ENCODE data around the gene CA9.
A peak's percentile ranks its signal among the peaks of the same experiment; 100 is the strongest.
"Not testable (repeated sequence)": the region's sequence is repeated elsewhere in the genome, so short reads cannot be mapped to it uniquely, and the experiment has no call there.

The CA9 gene

GRCh38 chr9:35673132-35674024 is at the start of gene CA9:
CA9 (plus strand) TSS chr9:35673928; CDS start chr9:35673960, 32 bp downstream.
- no peak for DNase-seq (ENCODE audit: low spot score)

GRCh38 chr9:35627575-35627974 is 46.2 kb upstream of the CA9 start:
- DNase-seq (ENCODE audit: low spot score) = no peak

GRCh38 chr9:35628389-35628991 is 45.2 kb upstream of the CA9 start:
- no peak for DNase-seq (ENCODE audit: low spot score)

GRCh38 chr9:35629597-35629996 is 44.1 kb upstream of the CA9 start:
- no peak for DNase-seq (ENCODE audit: low spot score)

GRCh38 chr9:35635730-35636129 is 38.0 kb upstream of the CA9 start:
- no peak for DNase-seq (ENCODE audit: low spot score)

- DNase-seq (ENCODE audit: low spot score) = peak; percentile 52
Observed at GRCh38 chr9:35636135-35636876, 37.4 kb upstream of the CA9 start.

- not testable (repeated sequence) for DNase-seq (ENCODE audit: low spot score)
Observed at GRCh38 chr9:35636877-35637246, 36.9 kb upstream of the CA9 start.

GRCh38 chr9:35637427-35637955 is 36.2 kb upstream of the CA9 start:
- not testable (repeated sequence) for DNase-seq (ENCODE audit: low spot score)

- DNase-seq (ENCODE audit: low spot score) = not testable (repeated sequence)
Observed at GRCh38 chr9:35638751-35639150, 35.0 kb upstream of the CA9 start.

GRCh38 chr9:35639225-35639624 is 34.5 kb upstream of the CA9 start:
- not testable (repeated sequence) for DNase-seq (ENCODE audit: low spot score)

- no peak for DNase-seq (ENCODE audit: low spot score)
Observed at GRCh38 chr9:35639631-35640030, 34.1 kb upstream of the CA9 start.

GRCh38 chr9:35640431-35640830 is 33.3 kb upstream of the CA9 start:
- DNase-seq (ENCODE audit: low spot score) = not testable (repeated sequence)

- not testable (repeated sequence) for DNase-seq (ENCODE audit: low spot score)
Observed at GRCh38 chr9:35641478-35641877, 32.2 kb upstream of the CA9 start.

- DNase-seq (ENCODE audit: low spot score) = no peak
Observed at GRCh38 chr9:35643046-35643445, 30.7 kb upstream of the CA9 start.

GRCh38 chr9:35645736-35646135 is 28.0 kb upstream of the CA9 start:
- not testable (repeated sequence) for DNase-seq (ENCODE audit: low spot score)

GRCh38 chr9:35646153-35646532 is 27.6 kb upstream of the CA9 start:
- DNase-seq (ENCODE audit: low spot score) = no peak

GRCh38 chr9:35646533-35647265 is 27.0 kb upstream of the CA9 start:
- peak; percentile 85 for DNase-seq (ENCODE audit: low spot score)

- no peak for DNase-seq (ENCODE audit: low spot score)
Observed at GRCh38 chr9:35649431-35650340, 24.0 kb upstream of the CA9 start.

- DNase-seq (ENCODE audit: low spot score) = no peak
Observed at GRCh38 chr9:35650341-35651158, 23.2 kb upstream of the CA9 start, which contains the start of gene SIT1. SIT1 (minus strand) TSS chr9:35650931; CDS start chr9:35650853, 78 bp downstream.
